SW480 (cell line): ENCODE results near the gene CDH13.

Experiments
- DNase-seq: peaks from one replicate; pipeline ENCODE4 v3.0.0-alpha.2; 2016; ENCODE audit warnings: low spot score

Gene CDH13

DNA sequence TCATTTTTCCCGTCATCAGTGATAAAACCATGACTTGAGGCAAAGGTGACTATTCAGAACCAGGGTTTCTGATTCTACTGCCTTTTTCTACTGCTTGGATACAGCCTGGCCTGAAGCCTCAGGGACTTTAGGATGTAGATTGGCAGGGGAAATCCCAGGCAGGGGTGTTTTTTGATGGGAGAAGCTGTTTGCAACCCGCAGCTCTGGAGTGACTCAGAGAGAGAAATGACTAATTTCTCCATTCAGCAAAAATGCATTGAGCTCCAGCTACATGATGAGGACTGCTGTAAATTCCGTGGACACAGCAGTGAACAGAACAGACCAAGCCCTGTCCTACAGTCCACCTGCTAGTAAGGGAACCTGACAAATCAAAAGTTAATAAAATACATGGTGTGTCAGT lies 560.6 kb downstream of the CDH13 start:
- DNase-seq, result peak; percentile 12

GRCh38 chr16:83196796-83197195 lies 570.0 kb downstream of the CDH13 start:
- DNase-seq, result no peak

GRCh38 chr16:83197450-83197849 lies 570.7 kb downstream of the CDH13 start:
- DNase-seq, result no peak

- DNase-seq, result no peak
These were observed 572.2 kb downstream of the CDH13 start for GRCh38 chr16:83198977-83199376.

DNA sequence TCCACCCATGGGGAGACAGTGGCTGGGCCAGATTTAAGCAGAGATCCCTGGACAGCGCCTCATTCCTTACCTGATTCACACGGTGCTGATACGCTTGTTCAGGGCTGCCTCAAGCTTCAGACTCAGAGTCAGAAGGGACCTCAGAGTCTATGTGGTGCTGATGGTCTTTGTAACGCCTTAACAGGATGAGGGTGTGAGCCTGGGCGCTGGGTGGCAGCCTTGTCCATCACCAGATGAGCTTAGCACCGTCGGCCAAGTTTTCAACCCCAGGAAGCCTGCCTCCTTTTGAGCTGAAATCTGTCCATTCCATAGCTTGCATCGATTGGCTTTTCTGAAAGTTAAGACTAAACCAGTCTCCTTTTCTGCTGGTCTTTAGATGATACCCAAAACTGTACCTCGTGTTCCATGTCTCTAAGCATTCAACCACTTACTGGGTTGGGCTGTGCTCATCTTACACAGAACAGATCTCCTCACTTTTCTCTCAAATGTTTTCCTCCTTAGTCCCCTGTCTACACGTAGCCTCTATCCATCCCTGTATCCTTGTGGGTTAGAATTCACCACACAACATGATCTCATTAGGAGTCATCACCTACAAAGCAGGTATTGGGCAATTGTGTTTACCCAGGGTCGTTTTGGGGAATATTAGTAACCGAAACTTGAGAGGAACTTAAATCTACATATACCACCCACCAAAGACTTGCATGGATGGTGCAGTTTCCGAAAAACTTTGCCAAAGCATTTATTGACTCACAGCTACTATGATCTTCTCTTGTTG lies 573.4 kb downstream of the CDH13 start:
- no peak for DNase-seq

GRCh38 chr16:83201748-83202147 lies 575.0 kb downstream of the CDH13 start:
- DNase-seq, result no peak

DNA sequence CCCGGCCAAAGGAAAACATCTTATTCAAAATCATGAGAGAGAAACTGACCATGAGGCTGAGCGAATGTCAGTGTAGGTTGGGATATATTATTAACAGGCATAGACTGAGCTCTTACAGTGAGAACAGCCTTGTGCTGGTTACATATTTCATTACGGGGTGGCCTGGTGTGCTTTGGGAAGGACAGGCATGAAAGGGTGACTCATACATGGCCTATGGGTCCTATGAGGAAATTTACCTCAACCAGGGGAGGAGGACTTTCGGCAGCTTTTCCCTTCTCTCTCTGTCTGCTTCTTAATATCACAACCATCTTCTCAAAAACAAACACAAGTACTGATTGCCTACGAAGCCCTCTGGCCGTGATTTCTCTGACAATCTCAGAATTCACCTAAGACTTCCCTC lies 579.1 kb downstream of the CDH13 start:
- no peak for DNase-seq

GRCh38 chr16:83206426-83206825 lies 579.7 kb downstream of the CDH13 start:
- no peak for DNase-seq

DNA sequence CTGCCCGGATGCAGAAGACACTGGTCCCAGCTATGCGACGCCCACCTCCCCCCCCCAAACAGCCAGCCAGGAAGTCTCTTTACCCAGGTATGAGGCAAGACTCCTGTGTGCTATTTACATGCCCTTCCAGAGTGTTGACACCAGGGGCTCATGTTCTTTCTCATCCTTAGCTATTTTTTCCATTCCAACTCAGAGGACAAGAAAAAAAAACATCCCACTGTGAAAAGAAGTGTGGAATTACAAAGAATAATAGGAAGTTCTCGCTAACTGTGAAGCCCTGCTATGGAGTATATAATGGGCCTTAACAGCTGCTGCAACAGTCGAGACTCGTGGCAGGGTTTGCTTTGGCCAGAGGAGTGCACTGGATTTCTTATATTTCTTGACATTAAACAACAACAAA lies 584.9 kb downstream of the CDH13 start:
- DNase-seq, result no peak

- DNase-seq, result no peak
These were observed 585.6 kb downstream of the CDH13 start for GRCh38 chr16:83212301-83212841.

DNA sequence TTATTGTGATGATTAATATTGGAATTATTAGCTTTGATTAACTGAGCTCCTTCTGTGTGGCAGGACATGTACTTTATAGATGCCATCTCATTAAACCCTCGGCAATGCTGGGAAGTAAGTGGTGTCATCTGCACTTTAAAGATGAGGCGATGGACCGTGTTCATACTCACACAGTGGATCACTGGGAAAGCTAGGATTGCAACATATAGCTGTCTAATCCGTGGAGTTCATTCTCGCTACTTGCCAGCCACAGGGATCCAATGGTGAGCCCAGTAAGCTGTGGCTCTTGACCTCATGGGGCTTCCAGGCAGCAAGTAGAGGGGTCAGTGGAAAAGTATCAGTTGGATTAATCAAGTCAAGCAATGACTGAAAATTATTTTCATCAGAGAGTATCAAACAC lies 587.9 kb downstream of the CDH13 start:
- DNase-seq, result no peak

DNA sequence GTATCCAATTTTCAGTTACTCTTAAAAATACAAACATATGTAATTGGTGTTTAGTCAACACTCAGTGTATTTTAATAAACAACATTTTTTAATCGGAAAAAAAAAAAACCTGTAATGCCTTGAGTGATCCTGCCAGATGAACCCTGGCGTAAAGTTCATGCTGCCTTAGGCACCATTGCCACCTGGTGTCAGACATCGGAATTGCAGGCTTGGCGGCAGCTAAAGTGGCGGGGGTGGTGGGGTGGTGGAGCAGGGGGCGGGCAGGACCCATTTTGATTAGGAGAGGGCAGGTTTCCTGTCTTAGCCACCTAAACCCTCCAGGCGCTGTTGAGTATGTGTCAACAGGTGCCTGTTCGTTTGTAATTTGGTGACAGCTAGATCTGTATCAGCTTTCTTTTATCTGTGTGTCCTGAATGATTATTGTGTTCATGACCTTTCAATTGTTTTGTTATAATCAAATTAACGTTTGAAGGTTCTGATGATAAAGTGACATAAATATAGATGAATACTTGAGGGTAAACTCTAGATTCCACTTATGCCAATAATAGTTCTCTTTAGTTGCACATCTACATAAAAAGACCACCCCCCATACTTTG lies 588.7 kb downstream of the CDH13 start:
- peak; percentile 5 for DNase-seq

GRCh38 chr16:83219285-83219684 lies 592.5 kb downstream of the CDH13 start:
- DNase-seq, result no peak

DNA sequence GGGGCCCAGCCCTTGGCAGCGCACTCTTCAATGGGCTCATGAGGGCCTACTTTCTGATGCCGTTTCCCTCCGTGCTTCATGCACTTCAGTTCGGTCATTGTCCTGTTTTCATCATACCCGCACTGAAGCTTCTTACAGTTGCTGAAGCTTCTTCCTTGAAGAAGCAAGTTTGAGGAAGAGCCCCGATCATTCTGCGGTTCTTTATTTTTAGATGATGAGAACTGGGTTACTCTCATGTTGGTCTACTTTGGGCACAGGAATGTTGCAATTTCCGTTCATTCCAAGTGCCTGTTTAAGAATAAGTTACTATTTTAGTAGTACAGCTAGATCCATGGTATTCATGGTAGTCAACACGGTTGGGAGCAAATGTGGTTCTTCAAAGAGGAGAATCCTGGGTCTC lies 593.3 kb downstream of the CDH13 start:
- no peak for DNase-seq

DNA sequence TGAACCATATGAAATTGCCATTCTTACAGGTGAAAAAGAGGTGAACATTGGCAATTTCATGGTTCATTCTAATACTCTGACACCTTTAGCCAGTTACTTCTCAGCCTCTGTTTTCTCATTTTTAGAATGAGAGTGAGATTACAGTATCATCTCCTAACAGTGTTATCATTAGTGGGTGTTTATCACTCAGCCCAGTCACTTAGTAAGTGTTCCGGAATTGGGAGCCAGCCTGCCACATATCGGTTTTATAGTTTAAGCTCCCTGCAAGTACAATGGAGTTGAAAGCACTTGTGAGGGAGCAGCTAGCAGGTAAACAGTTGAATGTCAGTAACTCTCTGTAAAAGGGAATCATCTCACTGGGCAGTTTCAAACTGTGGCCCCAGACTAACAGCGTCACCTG lies 597.9 kb downstream of the CDH13 start:
- no peak for DNase-seq

DNA sequence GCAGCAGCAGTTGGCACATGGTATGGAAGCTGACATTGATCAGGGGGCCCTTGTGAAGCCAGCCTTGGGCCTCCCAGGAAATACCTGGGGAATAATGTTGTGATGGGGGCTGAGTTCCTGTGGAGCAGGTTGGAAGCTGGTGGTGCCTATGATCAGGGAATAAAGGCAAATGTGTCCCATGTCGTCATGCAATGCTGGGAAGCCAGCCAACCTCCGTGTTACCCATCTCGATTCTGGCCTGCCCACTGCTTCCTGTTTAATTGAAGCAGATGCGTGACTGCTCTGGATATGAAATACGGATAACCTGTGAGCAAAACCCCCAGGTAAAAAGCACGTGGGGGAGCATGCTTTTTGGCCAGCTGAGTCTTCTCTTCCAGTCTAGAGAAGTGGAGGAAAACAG lies 600.6 kb downstream of the CDH13 start:
- DNase-seq, result no peak

DNA sequence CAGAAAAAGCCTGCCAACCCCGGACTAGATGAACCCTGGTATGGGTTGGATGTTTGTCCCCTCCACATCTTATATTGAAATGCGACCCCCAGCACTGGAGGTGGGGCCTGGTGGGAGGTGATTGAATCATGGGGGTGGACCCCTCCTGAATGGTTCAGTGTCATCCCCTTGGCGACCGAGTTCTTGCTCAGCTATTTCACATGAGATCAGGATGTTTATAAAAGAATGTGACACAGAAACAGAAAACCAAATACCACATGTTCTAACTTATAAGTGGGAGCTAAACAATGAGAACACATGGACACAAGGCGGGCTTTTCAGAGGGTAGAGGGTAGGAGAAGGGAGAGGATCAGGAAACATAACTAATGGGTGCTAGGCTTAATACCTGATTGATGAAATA lies 605.0 kb downstream of the CDH13 start:
- DNase-seq, result no peak

- no peak for DNase-seq
These were observed 606.4 kb downstream of the CDH13 start for GRCh38 chr16:83233153-83233552.

DNA sequence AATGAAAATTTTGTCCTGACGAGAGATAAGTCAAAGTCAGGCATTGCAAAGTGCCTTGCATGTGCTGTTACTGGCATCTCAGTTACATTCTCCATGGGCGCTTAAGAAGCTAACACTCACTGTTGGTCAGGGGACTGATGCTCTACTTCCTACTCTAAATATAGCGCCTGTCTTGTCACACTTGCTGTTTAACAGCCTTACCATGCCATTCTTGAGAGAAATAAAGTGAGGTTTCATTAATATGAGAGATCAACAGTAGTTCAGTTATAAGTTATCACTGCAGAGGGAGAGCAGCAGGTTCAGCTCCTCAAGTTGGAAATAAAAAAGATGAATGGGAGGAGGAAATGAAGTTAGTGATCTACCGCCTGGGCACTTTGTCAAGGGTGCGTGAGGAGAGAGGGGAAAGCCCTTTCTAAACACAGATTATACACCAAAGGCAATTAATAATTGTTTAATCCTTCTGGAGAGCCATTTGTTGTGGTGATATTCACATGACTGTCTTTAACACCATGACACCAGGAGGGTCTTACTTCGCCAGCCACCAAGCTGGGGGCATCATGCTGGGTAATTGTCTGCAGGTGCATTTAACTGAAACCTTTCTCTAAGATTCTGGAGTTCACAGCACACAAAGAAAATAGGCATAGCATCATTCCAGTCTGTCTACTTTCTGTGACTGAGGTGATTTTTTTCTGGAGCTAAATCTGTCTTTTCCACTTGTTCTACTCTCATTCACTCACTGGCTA lies 612.4 kb downstream of the CDH13 start:
- DNase-seq, result no peak

GRCh38 chr16:83244057-83244456 lies 617.3 kb downstream of the CDH13 start:
- DNase-seq, result no peak

GRCh38 chr16:83245061-83245460 lies 618.3 kb downstream of the CDH13 start:
- DNase-seq, result no peak

GRCh38 chr16:83247767-83248372 lies 621.1 kb downstream of the CDH13 start:
- DNase-seq, result no peak
